Osteoblast (primary cell): Measurements from ENCODE around the gene TEX30. TPM values are rescaled to one million over a fixed set of nuclear protein-coding genes. Genes with fewer than 3 reads are reported as not detected.

Experiments used
- DNase-seq: peaks from one replicate; pipeline ENCODE4 v3.0.0; 2011; ENCODE audit warnings: low spot score, mixed read lengths; ENCODE audit not compliant: insufficient read length; ENCODE audit errors: missing footprints
- H2AFZ ChIP-seq: 2 replicates; pipeline ENCODE4 v1.6.0; 2011; ENCODE audit warnings: mild to moderate bottlenecking, low read length
- H3K27ac ChIP-seq: 2 replicates; pipeline ENCODE4 v1.5.1; 2011; ENCODE audit warnings: mild to moderate bottlenecking, low read depth, low read length, moderate library complexity
- H3K27me3 ChIP-seq: 2 replicates; pipeline ENCODE4 v1.6.0; 2012; ENCODE audit warnings: mild to moderate bottlenecking, control low read depth, inconsistent platforms, low read length, moderate library complexity; ENCODE audit not compliant: insufficient read depth
- H3K36me3 ChIP-seq: 2 replicates; pipeline ENCODE4 v1.5.1; 2011; ENCODE audit warnings: mild to moderate bottlenecking, low read length, control low read depth, moderate library complexity; ENCODE audit not compliant: insufficient read depth
- H3K4me1 ChIP-seq: 2 replicates; pipeline ENCODE4 v1.5.1; 2011; ENCODE audit warnings: mild to moderate bottlenecking, low read length, control low read depth, moderate library complexity; ENCODE audit not compliant: insufficient read depth
- H3K4me2 ChIP-seq: 2 replicates; pipeline ENCODE4 v1.6.0; 2011; ENCODE audit warnings: mild to moderate bottlenecking, low read length; ENCODE audit not compliant: insufficient read depth
- H3K4me3 ChIP-seq: fragments of 200-600 bp; sonication (generic); 3 replicates; pipeline ENCODE4 v1.5.1; 2012; ENCODE audit warnings: mild to moderate bottlenecking, low read length, inconsistent platforms; ENCODE audit not compliant: insufficient read depth
- H3K79me2 ChIP-seq: 2 replicates; pipeline ENCODE4 v1.6.0; 2012; ENCODE audit warnings: mild to moderate bottlenecking, low read length, control low read depth, inconsistent platforms; ENCODE audit not compliant: insufficient read depth
- H3K9me3 ChIP-seq: 2 replicates; pipeline ENCODE4 v1.5.1; 2011; ENCODE audit warnings: low read depth, low read length, control low read depth
- H4K20me1 ChIP-seq: 2 replicates; pipeline ENCODE4 v1.6.0; 2012; ENCODE audit warnings: mild to moderate bottlenecking, low read length, control low read depth; ENCODE audit not compliant: insufficient read depth
- CTCF ChIP-seq: IDR thresholded peaks from 2 replicates; pipeline ENCODE4 v1.5.1; 2011; ENCODE audit warnings: mild to moderate bottlenecking, low read depth, low read length, moderate library complexity; ENCODE audit errors: extremely low read depth
- total RNA-seq: library from RNA; depleted of rRNA; stranded (reverse); fragments of >200 nt; gene quantifications from 2 replicates; pipeline ENCODE4 v1.2.3, GENCODE V29; 2012

The TEX30 gene
- total RNA-seq, 1 donor: 13.4 TPM

- Histone ChIP-seq H3K4me2 (no peak overlapping the region), H3K79me2 (no peaks in the 10 kb centered on the region), H3K4me3 (no peak overlapping the region), H3K9me3 (no peaks in the 10 kb centered on the region), H2AFZ (no peak overlapping the region), H3K36me3 (no peaks in the 10 kb centered on the region), H3K27me3 (no peaks in the 10 kb centered on the region), H4K20me1 (no peaks in the 10 kb centered on the region), H3K27ac (no peak overlapping the region), H3K4me1 (no peaks in the 10 kb centered on the region)
- no peak for DNase-seq
- TF ChIP-seq CTCF: no peak
Observed at GRCh38 chr13:102757006-102757405, 16.6 kb downstream of the TEX30 start.

GRCh38 chr13:102751886-102752285 lies 21.7 kb downstream of the TEX30 start:
- Histone ChIP-seq H3K4me3 (no peak overlapping the region), H4K20me1 (no peaks in the 10 kb centered on the region), H3K4me1 (no peaks in the 10 kb centered on the region), H3K36me3 (no peaks in the 10 kb centered on the region), H3K27me3 (no peaks in the 10 kb centered on the region), H3K9me3 (no peaks in the 10 kb centered on the region), H2AFZ (no peak overlapping the region), H3K4me2 (no peak overlapping the region), H3K79me2 (no peaks in the 10 kb centered on the region), H3K27ac (no peak overlapping the region)
- no peak for TF ChIP-seq CTCF
- no peak for DNase-seq

- H3K27me3 ChIP-seq: peaks cover 34% of the 10 kb centered on the region
Observed at GRCh38 chr13:102742506-102742905, 31.1 kb downstream of the TEX30 start.

GRCh38 chr13:102742101-102742500 lies 31.5 kb downstream of the TEX30 start:
- Histone ChIP-seq H3K27ac (no peak overlapping the region), H3K9me3 (no peaks in the 10 kb centered on the region), H3K79me2 (no peaks in the 10 kb centered on the region), H2AFZ (no peak overlapping the region), H3K36me3 (no peaks in the 10 kb centered on the region), H3K4me1 (no peaks in the 10 kb centered on the region), H3K4me2 (no peak overlapping the region), H3K27me3 (peaks cover 38% of the 10 kb centered on the region), H4K20me1 (no peaks in the 10 kb centered on the region), H3K4me3 (no peak overlapping the region)
- DNase-seq: no peak
- TF ChIP-seq CTCF: no peak

More at GRCh38 chr13:102742506-102742905, 31.1 kb downstream of the TEX30 start:
- Histone ChIP-seq H3K4me3 (no peak overlapping the region), H4K20me1 (no peaks in the 10 kb centered on the region), H3K79me2 (no peaks in the 10 kb centered on the region), H2AFZ (no peak overlapping the region), H3K27ac (no peak overlapping the region), H3K36me3 (no peaks in the 10 kb centered on the region), H3K4me1 (no peaks in the 10 kb centered on the region), H3K9me3 (no peaks in the 10 kb centered on the region), H3K4me2 (no peak overlapping the region)
- TF ChIP-seq CTCF: no peak
- DNase-seq: no peak
